GM12878 (cell line): ENCODE results near the gene MDM4. TPM values are rescaled to one million over a fixed set of nuclear protein-coding genes. Genes with fewer than 3 reads are reported as not detected.

Source experiments
- ATAC-seq: fragments of 200-7000 bp; cut with Tn5 transposase; 3 replicates; pipeline ENCODE4 v1.9.1; 2020; ENCODE audit warnings: mild to moderate bottlenecking, moderate library complexity
- BruUV-seq: library from RNA; stranded (reverse); fragments of 400-500 nt; replicated peaks from 2 replicates; lab custom pipeline; 2021; lab: Mats Ljungman, UMichigan
- CTCF ChIA-PET: fragments of 300-600 bp; sonication (Branson Sonifier 250); formaldehyde crosslinking; extraction: SDS; loops from one replicate; lab custom pipeline; 2021; ENCODE audit warnings: inconsistent platforms; lab: Yijun Ruan, JAX
- POLR2A ChIA-PET: fragments of 350-600 bp; formaldehyde crosslinking; extraction: SDS; loops from one replicate; lab custom pipeline; 2021; ENCODE audit warnings: inconsistent platforms; lab: Charles Lee
- RAD21 ChIA-PET: fragments of 300-600 bp; sonication (Branson Sonifier 250); formaldehyde crosslinking; loops from one replicate; lab custom pipeline; 2023; ENCODE audit warnings: antibody characterized with exemption; ENCODE audit not compliant: unreplicated experiment; lab: Charles Lee
- SMC1A ChIA-PET: fragments of 300-600 bp; sonication (Branson Sonifier 250); formaldehyde crosslinking; loops from one replicate; lab custom pipeline; 2023; ENCODE audit not compliant: unreplicated experiment, uncharacterized antibody; lab: Charles Lee
- DNase-seq: peaks from one replicate; pipeline ENCODE4 v3.0.0-alpha.2; 2011; ENCODE audit warnings: low read depth, low spot score
- FAIRE-seq: peaks from 3 replicates; lab custom pipeline; 2011; peaks lifted over from hg19 to GRCh38; lab: Jason Lieb, UNC
- H2AFZ ChIP-seq: 2 replicates; pipeline ENCODE4 v1.6.0; 2011; ENCODE audit warnings: low read depth, low read length, control low read depth; ENCODE audit not compliant: control insufficient read depth
- H3K27ac ChIP-seq: 2 replicates; pipeline ENCODE4 v1.5.1; 2011; ENCODE audit warnings: control low read depth; ENCODE audit not compliant: control insufficient read depth, insufficient read depth
- H3K27me3 ChIP-seq, 2 experiments: replicated peaks in 1 of 2; 2 replicates each; pipeline versions ENCODE4 v1.6.0 to v1.6.1; 2011; ENCODE audit warnings: low read length in 1 of 2; ENCODE audit not compliant: control insufficient read depth in 2 of 2, insufficient read depth in 2 of 2
- H3K36me3 ChIP-seq, 2 experiments: 2 replicates each; pipeline ENCODE4 v1.5.1; 2011; ENCODE audit warnings: low read length in 1 of 2; ENCODE audit not compliant: control insufficient read depth in 2 of 2, insufficient read depth in 2 of 2
- H3K4me1 ChIP-seq: 2 replicates; pipeline ENCODE4 v1.6.1; 2011; ENCODE audit warnings: mild to moderate bottlenecking, low read length, moderate library complexity, mixed read lengths; ENCODE audit not compliant: control insufficient read depth, insufficient read depth
- H3K4me2 ChIP-seq: 2 replicates; pipeline ENCODE4 v1.6.0; 2011; ENCODE audit warnings: control low read depth; ENCODE audit not compliant: control insufficient read depth, insufficient read depth
- H3K4me3 ChIP-seq: fragments of 200-600 bp; sonication (generic); 2 replicates; pipeline ENCODE4 v1.5.1; 2016
- H3K79me2 ChIP-seq: 2 replicates; pipeline ENCODE4 v1.6.0; 2011; ENCODE audit warnings: low read length; ENCODE audit not compliant: control insufficient read depth, insufficient read depth
- H3K9ac ChIP-seq: 2 replicates; pipeline ENCODE4 v1.8.0; 2011; ENCODE audit warnings: low read length, control low read depth, mixed read lengths; ENCODE audit not compliant: control insufficient read depth, insufficient read depth
- H3K9me3 ChIP-seq: replicated peaks from 3 replicates; pipeline ENCODE4 v1.5.1; 2011; ENCODE audit warnings: mild to moderate bottlenecking, low read length; ENCODE audit not compliant: control insufficient read depth, insufficient read depth
- H4K20me1 ChIP-seq: 2 replicates; pipeline ENCODE4 v1.6.0; 2011; ENCODE audit not compliant: control insufficient read depth, insufficient read depth
- ASH2L ChIP-seq: fragments of 300-600, 200-600 bp; sonication (generic); IDR thresholded peaks from 2 replicates; pipeline ENCODE4 v1.6.1; 2017; ENCODE audit warnings: low read depth, mild to moderate bottlenecking, borderline replicate concordance
- BCL11A ChIP-seq: IDR thresholded peaks from 2 replicates; pipeline ENCODE4 v1.6.1; 2011; ENCODE audit warnings: low read depth, low read length
- BCLAF1 ChIP-seq: fragments of 450-650 bp; IDR thresholded peaks from 2 replicates; pipeline ENCODE4 v1.6.1; 2017; ENCODE audit warnings: antibody characterized with exemption, mild to moderate bottlenecking, moderate library complexity
- BHLHE40 ChIP-seq, 2 experiments: fragments of 450-650 bp in 1 of 2; IDR thresholded peaks; 2 replicates each; pipeline ENCODE4 v1.6.1; 2011 to 2017; ENCODE audit warnings: low read depth in 2 of 2, borderline replicate concordance in 1 of 2, improper control_type of control experiment in 1 of 2, low read length in 1 of 2, mild to moderate bottlenecking in 1 of 2
- CBFB ChIP-seq: IDR thresholded peaks from 2 replicates; pipeline ENCODE4 v1.6.1; 2016; ENCODE audit warnings: antibody characterized with exemption, low read depth
- EZH2 ChIP-seq: IDR thresholded peaks from 2 replicates; pipeline ENCODE4 v1.6.1; 2012; ENCODE audit warnings: low read depth, mild to moderate bottlenecking, control low read depth, inconsistent platforms, low read length, borderline replicate concordance; ENCODE audit not compliant: control insufficient read depth
- FOXM1 ChIP-seq: IDR thresholded peaks from 2 replicates; pipeline ENCODE4 v1.6.1; 2012; ENCODE audit warnings: low read depth, mild to moderate bottlenecking, inconsistent platforms, low read length, moderate library complexity
- IKZF2 ChIP-seq, 2 experiments: fragments of 450-650 bp; IDR thresholded peaks; 2 replicates each; pipeline ENCODE4 v1.6.1; 2017; ENCODE audit warnings: mild to moderate bottlenecking in 2 of 2, moderate library complexity in 2 of 2
- MEF2A ChIP-seq: IDR thresholded peaks from 2 replicates; pipeline ENCODE4 v1.6.1; 2011; ENCODE audit warnings: low read depth, mild to moderate bottlenecking, low read length, moderate library complexity; ENCODE audit not compliant: insufficient read depth
- NFYA ChIP-seq: IDR thresholded peaks from 2 replicates; pipeline ENCODE4 v1.6.1; 2011; ENCODE audit warnings: low read depth, mild to moderate bottlenecking, low read length, improper control_type of control experiment, borderline replicate concordance
- NR2C1 ChIP-seq: fragments of 450-650 bp; IDR thresholded peaks from 2 replicates; pipeline ENCODE4 v1.6.1; 2017; ENCODE audit warnings: antibody characterized with exemption, mild to moderate bottlenecking, moderate library complexity
- POLR2AphosphoS5 ChIP-seq: IDR thresholded peaks from 2 replicates; pipeline ENCODE4 v1.6.1; 2011; ENCODE audit warnings: mild to moderate bottlenecking, low read length, inconsistent platforms
- RAD21 ChIP-seq: IDR thresholded peaks from 2 replicates; pipeline ENCODE4 v1.6.1; 2011; ENCODE audit warnings: mild to moderate bottlenecking, low read depth, low read length, moderate library complexity; ENCODE audit not compliant: insufficient read depth
- SPI1 ChIP-seq: IDR thresholded peaks from 2 replicates; pipeline ENCODE4 v1.6.1; 2011; ENCODE audit warnings: low read depth, mild to moderate bottlenecking, low read length, moderate library complexity, borderline replicate concordance; ENCODE audit not compliant: insufficient read depth
- SRF ChIP-seq, 2 experiments: IDR thresholded peaks; 2 replicates each; pipeline ENCODE4 v1.6.1; 2011; ENCODE audit warnings: low read depth in 2 of 2, low read length in 2 of 2, mild to moderate bottlenecking in 1 of 2, moderate library complexity in 1 of 2
- TAF1 ChIP-seq: IDR thresholded peaks from 2 replicates; pipeline ENCODE4 v1.6.1; 2011; ENCODE audit warnings: mild to moderate bottlenecking, low read depth, low read length, borderline replicate concordance
- TCF12 ChIP-seq: IDR thresholded peaks from 2 replicates; pipeline ENCODE4 v1.6.1; 2011; ENCODE audit warnings: low read depth, mild to moderate bottlenecking, low read length
- YBX1 ChIP-seq: fragments of 450-650 bp; IDR thresholded peaks from 2 replicates; pipeline ENCODE4 v1.6.1; 2016; ENCODE audit warnings: antibody characterized with exemption
- ZBTB11 ChIP-seq: fragments of 450-650 bp; formaldehyde crosslinking; IDR thresholded peaks from 2 replicates; pipeline ENCODE4 v1.5.0; 2022; ENCODE audit warnings: mild to moderate bottlenecking, missing genetic modification characterization
- in situ Hi-C: fragments of 300-500 bp; cut with MboI; formaldehyde crosslinking; loops from 9 replicates; pipeline ENCODE4 v1.14.3; 2018; ENCODE audit warnings: mixed read lengths
- intact Hi-C: fragments of 100-400 bp; cut with micrococcal nuclease; formaldehyde crosslinking; loops from one replicate; pipeline ENCODE4 v1.14.2; 2022; ENCODE audit not compliant: unreplicated experiment
- polyA plus RNA-seq, 11 experiments: library from polyadenylated mRNA; depleted of rRNA in 4 of 11; unstranded in 6 of 11; stranded (reverse) in 5 of 11; fragments of >200 nt; fragmentation: Nextera tagmentation in 4 of 11; fragmentation: Illumina TruSeq in 1 of 11; extraction: Ambion mirVana in 4 of 11; extraction: Trizol in 1 of 11; gene quantifications; 1 replicate in 1 of 11; 2 replicates in 10 of 11; pipeline versions ENCODE4 v1.2.1 to v1.2.3, GENCODE V29; 2011 to 2016; ENCODE audit warnings: inconsistent platforms in 2 of 11, missing spikeins in 2 of 11, low read depth in 1 of 11
- total RNA-seq, 4 experiments: library from RNA; depleted of rRNA in 3 of 4; stranded (reverse); fragments of >200 nt in 3 of 4; fragmentation: Illumina TruSeq in 1 of 4; extraction: Trizol in 1 of 4; gene quantifications; 2 replicates each; pipeline versions ENCODE4 v1.2.1 to v1.2.3, GENCODE V29; 2013 to 2021

The MDM4 gene
- total and polyA plus RNA-seq, 10 of the 15 experiments (the other 5 are each of a cell fraction or from before 2014, with no cell fraction given) = 2.5 to 74.4 (median 22.7) TPM

- TF ChIP-seq RAD21 = no peak
- TF ChIP-seq NFYA = no peak
- TF ChIP-seq POLR2AphosphoS5 = no peak
- no peak for TF ChIP-seq IKZF2 (IDR thresholded peaks at IDR 0.05)
- TF ChIP-seq ZBTB11 = no peak
- TF ChIP-seq MEF2A = no peak
- no peak for TF ChIP-seq ASH2L
Observed at GRCh38 chr1:204487256-204487615, 29.0 kb upstream of the MDM4 start (continued).

GRCh38 chr1:204491655-204492054, 24.6 kb upstream of the MDM4 start:
- H3K27me3 ChIP-seq = no peaks in the 10 kb centered on the region
- ChIA-PET CTCF (interaction anchor here (0.7 to 39.0 kb wide), 5 partner anchors 11 to 325 kb away, joined by 3 to 2021 read pairs (median 124); no protein-coding TSS in a partner anchor), SMC1A (interaction anchor here (0.6 to 19.3 kb wide), 11 partner anchors 10 to 316 kb away, joined by 3 to 939 read pairs (median 10); partner anchors contain the start of gene MDM4), RAD21 (interaction anchor here (1.0 to 13.5 kb wide), 11 partner anchors 9 to 1184 kb away, joined by 3 to 441 read pairs (median 23); no protein-coding TSS in a partner anchor), POLR2A (interaction anchor here (1.1 to 5.8 kb wide), 7 partner anchors 12 to 82 kb away, joined by 3 to 81 read pairs (median 6); no protein-coding TSS in a partner anchor)
- no peaks in the 10 kb centered on the region for H3K9me3 ChIP-seq
- H3K79me2 ChIP-seq = peaks cover 50% of the 10 kb centered on the region
- H3K4me1 ChIP-seq = peaks cover 18% of the 10 kb centered on the region
- H3K4me2 ChIP-seq = peak overlapping the region; percentile 99
- in situ Hi-C loops (no loop called here), intact Hi-C loops (no loop called here)
- peak overlapping the region; percentile 90; the same call in 1 of the 2 replicates for H3K9ac ChIP-seq
- no peaks in the 10 kb centered on the region for H3K36me3 ChIP-seq
- peak overlapping the region; percentile 92 for H3K4me3 ChIP-seq
- FAIRE-seq = no peak
- DNase-seq = no peak
- no peak overlapping the region for H2AFZ ChIP-seq
- no peak overlapping the region for H3K27ac ChIP-seq
- no peaks in the 10 kb centered on the region for H4K20me1 ChIP-seq
- no TSS peak for BruUV-seq
- ATAC-seq = no peak
- TF ChIP-seq TCF12 (no peak), BCL11A (no peak), EZH2 (no peak), FOXM1 (no peak), NR2C1 (no peak), CBFB (no peak), TAF1 (no peak), BCLAF1 (no peak), SPI1 (no peak), BHLHE40 (IDR thresholded peaks at IDR 0.05; ENCODE audit: borderline replicate concordance in 1 of 2, low read depth in 2 of 2, low read length in 1 of 2) (no peak), SRF (IDR thresholded peaks at IDR 0.05; ENCODE audit: low read depth in 2 of 2, low read length in 2 of 2) (no peak), YBX1 (no peak)
